ENCODE results near the gene THYN1.

- TF ChIP-seq, protein P1, sequence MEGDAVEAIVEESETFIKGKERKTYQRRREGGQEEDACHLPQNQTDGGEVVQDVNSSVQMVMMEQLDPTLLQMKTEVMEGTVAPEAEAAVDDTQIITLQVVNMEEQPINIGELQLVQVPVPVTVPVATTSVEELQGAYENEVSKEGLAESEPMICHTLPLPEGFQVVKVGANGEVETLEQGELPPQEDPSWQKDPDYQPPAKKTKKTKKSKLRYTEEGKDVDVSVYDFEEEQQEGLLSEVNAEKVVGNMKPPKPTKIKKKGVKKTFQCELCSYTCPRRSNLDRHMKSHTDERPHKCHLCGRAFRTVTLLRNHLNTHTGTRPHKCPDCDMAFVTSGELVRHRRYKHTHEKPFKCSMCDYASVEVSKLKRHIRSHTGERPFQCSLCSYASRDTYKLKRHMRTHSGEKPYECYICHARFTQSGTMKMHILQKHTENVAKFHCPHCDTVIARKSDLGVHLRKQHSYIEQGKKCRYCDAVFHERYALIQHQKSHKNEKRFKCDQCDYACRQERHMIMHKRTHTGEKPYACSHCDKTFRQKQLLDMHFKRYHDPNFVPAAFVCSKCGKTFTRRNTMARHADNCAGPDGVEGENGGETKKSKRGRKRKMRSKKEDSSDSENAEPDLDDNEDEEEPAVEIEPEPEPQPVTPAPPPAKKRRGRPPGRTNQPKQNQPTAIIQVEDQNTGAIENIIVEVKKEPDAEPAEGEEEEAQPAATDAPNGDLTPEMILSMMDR (IDR thresholded peaks at IDR 0.05), result no peak
- TF ChIP-seq ZFX (IDR thresholded peaks at IDR 0.05; ENCODE audit: borderline replicate concordance), result no peak
Observed at GRCh38 chr11:134228625-134229024, 24.5 kb downstream of the THYN1 start.

Data from 22Rv1 (cell line).